HG03135 (cell line): Measurements from ENCODE around the gene DLAT.
A peak's percentile ranks its signal among the peaks of the same experiment; 100 is the strongest.
"Not testable (repeated sequence)": the region's sequence is repeated elsewhere in the genome, so short reads cannot be mapped to it uniquely, and the experiment has no call there.

Source experiments
- ATAC-seq: cut with Tn5 transposase; IDR thresholded peaks from one replicate; pipeline ENCODE4 v1.9.1; 2021; ENCODE audit warnings: mild to moderate bottlenecking, moderate library complexity; ENCODE audit not compliant: unreplicated experiment

The DLAT gene

GRCh38 chr11:112024773-112025678, at the start of gene DLAT:
DLAT (plus strand) TSS chr11:112025408; CDS start chr11:112025473, 65 bp downstream.
- ATAC-seq = peak; percentile 71

- no peak for ATAC-seq
These were observed 49.0 kb upstream of the DLAT start for GRCh38 chr11:111976119-111976766.

GRCh38 chr11:111976767-111977145, 48.5 kb upstream of the DLAT start:
- no peak for ATAC-seq

GRCh38 chr11:111977146-111978027, 47.8 kb upstream of the DLAT start:
- no peak for ATAC-seq

GRCh38 chr11:111978028-111978771, 47.0 kb upstream of the DLAT start:
- ATAC-seq = no peak

GRCh38 chr11:111980062-111980461, 45.1 kb upstream of the DLAT start:
- no peak for ATAC-seq

GRCh38 chr11:111981270-111981669, 43.9 kb upstream of the DLAT start:
- no peak for ATAC-seq

GRCh38 chr11:111982019-111982464, 43.2 kb upstream of the DLAT start:
- ATAC-seq = no peak

GRCh38 chr11:111982541-111983186, 42.5 kb upstream of the DLAT start:
- ATAC-seq = no peak

GRCh38 chr11:111983187-111983986, 41.8 kb upstream of the DLAT start:
- ATAC-seq = no peak

- no peak for ATAC-seq
These were observed 38.6 kb upstream of the DLAT start for GRCh38 chr11:111986589-111986988.

- ATAC-seq = no peak
These were observed 34.8 kb upstream of the DLAT start for GRCh38 chr11:111990381-111990780.

- no peak for ATAC-seq
These were observed 32.9 kb upstream of the DLAT start for GRCh38 chr11:111992206-111992855.

GRCh38 chr11:111996129-111996528, 29.1 kb upstream of the DLAT start:
- no peak for ATAC-seq

- ATAC-seq = not testable (repeated sequence)
These were observed 28.5 kb upstream of the DLAT start for GRCh38 chr11:111996669-111997068.

GRCh38 chr11:111999111-111999510, 26.1 kb upstream of the DLAT start:
- no peak for ATAC-seq

- no peak for ATAC-seq
These were observed 24.5 kb upstream of the DLAT start for GRCh38 chr11:112000703-112001102.

GRCh38 chr11:112002491-112003216, 22.6 kb upstream of the DLAT start:
- ATAC-seq = no peak
